ENCODE results near the gene PRKAG2.
"Not testable (repeated sequence)": the region's sequence is repeated elsewhere in the genome, so short reads cannot be mapped to it uniquely, and the experiment has no call there.

The PRKAG2 gene

DNA sequence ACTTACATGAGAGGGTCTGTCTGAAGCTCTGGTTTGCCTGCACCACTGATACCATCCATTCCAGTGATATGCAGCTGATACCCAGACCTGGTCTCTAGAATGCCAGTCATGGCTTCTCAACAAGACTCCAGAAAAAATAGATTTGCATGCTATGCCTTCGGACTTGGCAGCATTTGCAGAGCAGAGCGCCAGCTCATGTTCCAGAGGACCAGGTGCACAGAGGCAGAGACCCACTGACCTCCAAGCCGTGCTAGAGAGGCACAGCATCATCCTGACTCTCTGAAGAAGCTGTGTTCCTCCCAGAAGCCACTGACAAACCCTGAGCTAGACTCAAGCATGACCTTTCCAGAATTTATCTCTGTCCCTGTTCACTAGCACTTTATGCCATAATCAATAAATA lies 6.9 kb upstream of the PRKAG2 start:
- DNase-seq = peak; percentile 12

- no peak for DNase-seq
Observed at GRCh38 chr7:151882734-151883133, 5.8 kb upstream of the PRKAG2 start.

DNA sequence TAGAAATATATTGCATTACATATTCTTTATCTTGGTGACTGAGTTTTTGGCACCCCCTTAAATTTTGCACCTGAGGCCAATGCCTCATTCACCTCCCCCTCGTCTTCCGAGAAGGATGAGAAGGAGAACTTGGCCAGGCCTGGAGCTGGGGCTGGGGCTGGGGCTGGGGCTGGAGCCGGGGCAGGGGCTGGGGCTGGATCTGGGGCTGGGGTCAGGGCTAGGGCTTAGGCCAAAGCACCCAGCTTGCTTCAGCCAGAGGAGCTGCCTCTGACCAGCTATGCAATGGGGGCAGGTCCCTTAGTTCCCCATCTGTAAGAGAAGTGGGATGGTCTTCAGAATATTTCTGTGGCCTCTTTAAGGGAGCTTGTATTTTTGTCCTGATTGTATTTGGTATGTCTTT lies 3.8 kb upstream of the PRKAG2 start:
- DNase-seq = no peak

DNA sequence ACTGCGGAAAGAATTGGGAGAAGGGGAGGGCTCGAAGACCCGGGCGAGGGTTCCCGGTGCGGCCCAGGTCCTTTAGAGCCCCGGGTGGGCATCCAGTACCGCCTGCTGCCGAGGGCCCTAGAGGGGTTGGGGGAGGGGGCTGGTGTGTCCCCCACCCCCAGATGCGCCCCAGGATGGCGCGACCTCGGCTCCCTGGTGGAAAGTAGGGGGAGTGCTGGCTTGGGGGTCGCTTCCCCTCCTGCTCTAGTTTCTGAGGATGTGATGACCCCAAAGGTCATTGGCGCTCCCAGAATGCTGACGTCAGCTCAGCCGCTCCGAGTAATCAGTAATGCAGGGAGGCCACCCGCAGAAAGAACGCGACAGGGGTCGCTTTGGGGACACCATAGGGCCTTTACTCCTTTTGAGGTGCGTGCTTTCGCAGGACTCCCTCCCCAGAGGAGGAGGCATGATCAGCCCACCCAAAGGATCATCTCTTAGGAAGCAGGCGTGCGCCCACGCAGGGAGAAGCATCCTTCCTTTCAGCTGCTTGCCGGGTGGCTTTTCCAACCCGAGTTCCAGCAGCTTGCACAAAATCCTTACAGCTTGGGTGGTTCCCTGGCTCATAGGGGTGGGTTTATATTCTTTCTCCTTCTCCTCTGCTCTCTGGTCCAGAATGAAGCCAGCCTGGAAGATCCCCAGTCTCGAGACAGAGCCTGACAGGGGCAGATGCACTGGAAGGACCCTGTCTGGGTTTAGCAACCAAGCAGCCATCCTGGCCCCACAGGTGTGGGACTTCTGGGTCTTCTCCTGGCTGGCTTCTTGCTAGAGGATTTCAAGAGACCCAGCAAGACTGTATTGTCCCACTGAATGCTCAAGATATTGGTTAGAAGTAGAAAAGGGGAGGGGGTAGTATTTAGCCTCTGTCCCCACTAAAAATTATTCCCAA lies 1.3 kb upstream of the PRKAG2 start:
- DNase-seq = no peak

GRCh38 chr7:151875942-151876898 lies 695 bp downstream of the PRKAG2 start:
- DNase-seq = peak; percentile 41

DNA sequence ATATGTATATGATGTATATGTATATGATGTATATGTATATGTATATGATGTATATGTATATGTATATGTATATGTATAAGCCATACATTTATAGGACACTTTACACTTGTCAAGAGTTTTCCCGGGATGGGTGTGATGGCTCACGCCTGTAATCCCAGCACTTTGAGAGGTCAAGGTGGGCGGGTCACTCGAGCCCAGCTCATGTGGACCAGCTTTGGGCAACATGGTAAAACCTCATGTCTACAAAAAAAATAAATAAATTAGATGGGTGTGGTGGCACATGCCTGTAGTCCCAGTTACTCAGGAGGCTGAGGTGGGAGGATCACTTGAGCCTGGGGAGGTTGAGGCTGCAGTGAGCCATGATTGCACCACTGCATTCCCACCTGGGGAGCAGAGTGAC lies 2.4 kb downstream of the PRKAG2 start:
- DNase-seq = not testable (repeated sequence)

- DNase-seq = no peak
Observed at GRCh38 chr7:151873402-151873965, 3.4 kb downstream of the PRKAG2 start.

GRCh38 chr7:151872531-151873401 lies 4.1 kb downstream of the PRKAG2 start:
- DNase-seq = no peak

- no peak for DNase-seq
Observed at GRCh38 chr7:151871904-151872303, 5.0 kb downstream of the PRKAG2 start.

- DNase-seq = no peak
Observed at GRCh38 chr7:151871189-151871735, 5.7 kb downstream of the PRKAG2 start.

- DNase-seq = no peak
Observed at GRCh38 chr7:151869968-151870918, 6.7 kb downstream of the PRKAG2 start.

DNA sequence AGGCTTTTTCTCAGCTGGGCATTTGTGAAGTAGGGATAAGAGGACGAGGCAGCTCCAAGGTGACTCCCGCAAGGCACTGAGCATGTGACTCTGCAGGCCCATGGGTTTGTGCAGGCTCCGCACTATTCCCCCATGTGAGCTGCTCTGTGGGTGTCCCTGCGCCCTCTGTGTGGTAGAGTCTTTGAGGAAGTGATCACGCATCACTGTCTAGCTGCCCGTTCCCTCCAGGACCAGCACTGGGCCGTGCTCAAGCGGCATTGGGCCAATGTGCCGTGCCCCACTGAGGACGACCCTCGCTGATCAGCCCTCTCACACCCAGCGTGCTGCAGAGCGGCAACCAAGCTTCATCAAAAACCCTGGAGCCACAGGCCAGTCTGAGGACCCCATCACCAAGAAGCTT lies 7.5 kb downstream of the PRKAG2 start:
- DNase-seq = no peak

GRCh38 chr7:151869109-151869428 lies 7.8 kb downstream of the PRKAG2 start:
- no peak for DNase-seq

DNA sequence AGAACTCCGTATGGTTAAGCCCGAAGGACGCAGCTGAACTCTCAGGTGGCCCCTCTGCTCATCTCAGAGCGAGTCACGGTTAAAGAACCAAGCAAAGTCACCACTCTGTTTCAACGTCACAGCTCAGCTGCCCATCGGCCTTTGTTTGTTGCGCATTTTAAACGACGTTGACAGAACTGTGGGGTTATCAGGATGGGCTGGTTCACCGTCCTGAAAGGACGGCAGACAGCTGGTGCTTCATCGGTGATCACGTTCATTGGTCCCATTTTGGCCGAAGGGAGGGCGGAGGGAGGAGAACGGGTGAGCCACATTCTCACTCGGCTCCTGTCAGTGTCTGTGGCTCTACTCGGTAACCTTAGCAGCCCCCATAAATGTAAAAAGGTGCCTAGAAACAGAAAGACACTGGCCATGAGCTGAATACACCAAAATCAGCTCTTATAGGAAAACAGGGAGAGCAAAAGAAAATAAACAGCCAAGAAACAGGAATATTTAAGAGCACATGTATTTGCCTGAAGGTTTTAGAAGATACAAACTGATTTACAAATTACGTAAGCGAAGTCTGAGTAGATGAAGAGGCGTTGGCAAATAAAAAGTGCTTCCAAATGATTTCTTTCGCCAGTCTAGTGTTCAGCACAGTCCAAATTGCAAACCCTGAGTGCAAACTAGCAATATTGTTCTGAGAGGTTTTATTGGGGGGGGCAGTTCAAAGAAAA lies 8.4 kb downstream of the PRKAG2 start:
- no peak for DNase-seq

DNA sequence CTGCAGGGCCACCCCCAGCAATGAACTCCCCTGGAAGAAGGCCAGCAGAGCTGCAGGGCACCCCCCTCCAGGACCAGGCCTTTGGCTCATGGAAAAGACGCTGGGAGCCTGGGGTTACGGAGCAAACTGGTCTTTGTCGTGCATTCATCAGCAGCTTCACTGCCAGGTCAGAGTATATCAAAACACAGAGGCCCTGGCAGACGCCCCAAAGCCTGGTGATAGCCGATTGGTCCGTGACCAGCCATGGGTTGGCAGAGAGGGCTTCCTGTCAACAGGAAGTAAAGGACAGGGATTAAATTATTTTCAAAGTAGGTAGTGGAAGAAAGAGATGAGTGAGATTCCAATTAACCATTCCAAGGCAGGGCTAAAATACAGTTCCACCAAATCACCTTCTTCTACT lies 9.0 kb downstream of the PRKAG2 start:
- DNase-seq = no peak

- DNase-seq = no peak
Observed at GRCh38 chr7:151866761-151867655, 9.9 kb downstream of the PRKAG2 start.

- no peak for DNase-seq
Observed at GRCh38 chr7:151866028-151866427, 10.9 kb downstream of the PRKAG2 start.

GRCh38 chr7:151865070-151865670 lies 11.7 kb downstream of the PRKAG2 start:
- DNase-seq = no peak

- no peak for DNase-seq
Observed at GRCh38 chr7:151864561-151864960, 12.4 kb downstream of the PRKAG2 start.
